GM19372 (cell line): ENCODE data around the gene C6orf52.
"Not testable (repeated sequence)": the region's sequence is repeated elsewhere in the genome, so short reads cannot be mapped to it uniquely, and the experiment has no call there.

Source experiments
- ATAC-seq: cut with Tn5 transposase; IDR thresholded peaks from one replicate; pipeline ENCODE4 v1.9.1; 2021; ENCODE audit warnings: mild to moderate bottlenecking, low read depth, moderate library complexity; ENCODE audit not compliant: unreplicated experiment

C6orf52 gene

DNA sequence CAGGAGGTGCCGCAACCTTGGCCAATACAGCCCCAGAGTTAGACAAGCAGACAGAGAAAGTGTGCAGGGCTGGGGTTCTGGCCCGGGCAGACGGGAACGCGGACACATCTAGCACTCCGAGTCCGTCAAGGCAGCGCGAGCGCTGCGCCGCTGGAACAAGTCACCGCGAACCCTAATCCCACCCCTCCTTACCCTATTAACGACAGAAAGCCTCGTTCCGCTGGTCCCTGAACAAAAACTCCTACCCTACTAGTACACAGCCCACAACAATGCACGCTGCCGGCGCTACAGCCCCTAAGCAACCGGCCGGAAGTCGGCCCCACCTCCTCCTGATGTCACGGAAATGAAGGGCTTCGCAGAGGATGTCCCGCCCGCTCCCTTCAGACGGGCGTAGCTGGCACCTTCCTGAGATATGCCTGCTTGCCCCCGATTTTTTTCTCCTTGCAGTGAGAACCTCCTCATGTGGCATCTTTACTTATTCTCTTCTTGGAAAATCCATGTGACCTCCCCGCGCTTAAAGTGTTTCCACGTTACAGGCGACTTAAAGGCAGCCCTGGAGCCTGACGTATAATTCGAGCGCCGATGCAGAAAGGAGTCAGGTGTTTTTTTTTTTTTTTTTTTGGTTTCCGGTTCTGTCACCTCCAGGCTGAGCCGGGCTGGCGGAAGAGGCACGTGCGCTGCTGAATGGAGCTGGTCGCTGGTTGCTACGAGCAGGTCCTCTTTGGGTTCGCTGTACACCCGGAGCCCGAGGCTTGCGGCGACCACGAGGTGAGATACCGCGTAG lies at the start of gene C6orf52, which contains the start of gene PAK1IP1:
Gene C6orf52 (minus strand): TSS at position 315 of the 784 bp plus-strand sequence. CDS start 7,066 bp downstream, outside the sequence.
Gene PAK1IP1 (plus strand): TSS at position 671 of the 784 bp plus-strand sequence. CDS start 14 bp downstream, at position 685.
- peak; percentile 99 for ATAC-seq

GRCh38 chr6:10743515-10743914 lies 49.1 kb upstream of the C6orf52 start:
- no peak for ATAC-seq

DNA sequence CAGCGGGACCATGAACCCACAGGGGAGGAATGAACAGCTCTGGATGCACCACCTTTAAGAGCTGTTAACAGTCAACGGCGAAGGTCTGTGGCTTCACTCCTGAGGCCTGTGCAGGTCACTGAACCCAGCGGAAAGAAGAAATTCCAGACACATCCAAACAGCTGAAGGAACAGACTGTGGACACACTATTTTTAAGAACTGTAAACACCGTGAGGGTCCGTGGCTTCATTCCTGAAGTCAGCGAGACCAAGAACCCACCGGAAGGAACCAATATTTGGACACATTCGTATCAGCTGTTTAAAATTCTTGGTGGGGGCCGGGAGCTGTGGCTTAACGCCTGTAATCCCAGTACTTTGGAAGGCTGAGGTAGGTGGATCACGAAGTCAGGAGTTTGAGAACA lies 47.8 kb upstream of the C6orf52 start:
- no peak for ATAC-seq

GRCh38 chr6:10741643-10742042 lies 47.2 kb upstream of the C6orf52 start:
- ATAC-seq: not testable (repeated sequence)

DNA sequence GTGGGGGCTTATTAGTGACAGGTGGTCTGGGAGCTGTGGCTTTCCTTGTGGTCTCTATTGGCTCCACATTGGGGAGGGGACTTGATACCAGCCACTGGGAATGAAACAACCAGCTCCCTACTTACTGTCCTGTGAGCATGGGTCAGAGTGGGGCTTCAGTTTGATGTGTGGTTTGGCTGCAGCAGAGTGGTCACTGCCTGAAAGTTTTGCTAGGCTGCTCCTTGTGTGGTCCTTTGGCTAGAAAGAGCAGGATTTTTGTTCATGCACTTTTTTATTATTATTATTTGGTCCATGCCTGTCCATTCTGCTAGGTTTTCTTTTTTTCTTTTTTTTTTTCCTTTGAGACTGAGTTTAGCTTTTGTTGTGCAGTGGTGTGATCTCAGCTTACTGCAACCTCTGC lies 45.6 kb upstream of the C6orf52 start:
- no peak for ATAC-seq

- no peak for ATAC-seq
Observed at GRCh38 chr6:10736731-10737130, 42.3 kb upstream of the C6orf52 start.

GRCh38 chr6:10733863-10734262 lies 39.4 kb upstream of the C6orf52 start:
- ATAC-seq: no peak

DNA sequence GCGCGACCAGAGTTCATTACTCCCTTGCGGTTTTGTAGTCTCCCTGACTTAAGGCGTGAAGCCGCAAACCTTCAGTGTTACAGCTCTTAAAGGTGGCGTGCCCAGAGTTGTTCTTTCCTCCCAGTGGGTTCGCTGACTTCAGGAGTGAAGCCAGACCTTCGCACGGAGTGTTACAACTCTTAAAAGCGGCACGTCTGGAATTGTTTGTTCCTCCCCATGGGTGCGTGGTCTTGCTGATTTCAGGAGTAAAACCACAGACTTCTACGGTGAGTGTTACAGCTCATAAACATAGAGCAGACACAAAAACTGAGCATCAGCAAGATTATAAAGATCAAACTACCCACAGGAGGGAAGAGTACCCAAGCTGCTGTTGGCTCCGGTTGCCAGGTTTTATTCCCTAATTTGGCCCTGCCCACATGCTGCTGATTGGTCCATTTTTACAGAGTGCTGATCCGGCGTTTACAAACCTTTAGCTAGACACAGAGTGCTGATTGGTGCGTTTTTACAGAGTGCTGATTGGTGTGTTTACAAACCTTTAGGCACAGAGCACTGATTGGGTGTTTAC lies 38.8 kb upstream of the C6orf52 start:
- no peak for ATAC-seq

- no peak for ATAC-seq
Observed at GRCh38 chr6:10730254-10730653, 35.8 kb upstream of the C6orf52 start.

- no peak for ATAC-seq
Observed at GRCh38 chr6:10725716-10726115, 31.3 kb upstream of the C6orf52 start.

DNA sequence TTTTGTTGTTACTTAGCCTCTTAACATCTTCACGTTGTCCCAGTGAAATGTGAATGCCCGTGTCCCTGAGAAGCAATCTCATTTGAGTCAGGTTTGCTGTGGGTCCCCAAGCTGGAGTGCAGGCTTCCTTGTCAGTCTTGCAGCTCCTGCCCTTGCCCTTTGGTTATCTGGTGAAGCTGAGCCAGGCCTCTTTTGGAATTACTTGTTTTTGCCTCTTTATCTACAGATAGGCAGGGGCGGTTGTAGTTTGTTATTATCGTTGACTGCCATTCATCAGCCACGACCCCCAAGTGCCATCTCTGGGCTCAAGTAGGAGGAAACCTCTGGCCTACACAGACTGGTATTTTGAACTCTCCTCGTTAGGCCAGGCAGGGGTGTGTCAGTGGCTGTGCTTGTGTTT lies 30.6 kb upstream of the C6orf52 start:
- no peak for ATAC-seq

- no peak for ATAC-seq
Observed at GRCh38 chr6:10723567-10723881, 29.1 kb upstream of the C6orf52 start.

GRCh38 chr6:10722820-10723566 lies 28.6 kb upstream of the C6orf52 start, which contains the start of gene TMEM14C:
TSS of gene TMEM14C (plus strand) at chr6:10723070. CDS start at chr6:10724614, 1,544 bp downstream.
- ATAC-seq: peak; percentile 91

DNA sequence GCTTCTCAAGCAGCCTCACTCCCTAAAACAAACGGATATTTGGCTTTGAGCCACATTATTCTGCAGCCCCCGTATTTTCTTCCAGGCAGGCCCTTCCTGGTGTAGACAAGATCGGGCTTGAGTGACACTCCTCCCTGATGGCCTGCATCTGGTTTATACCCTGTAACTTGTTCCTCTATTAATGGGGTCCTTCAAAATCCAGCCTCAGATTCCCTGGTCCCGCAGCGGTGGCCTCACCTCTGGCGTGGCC lies 28.1 kb upstream of the C6orf52 start:
- no peak for ATAC-seq

GRCh38 chr6:10721850-10722569 lies 27.6 kb upstream of the C6orf52 start:
- no peak for ATAC-seq

- not testable (repeated sequence) for ATAC-seq
Observed at GRCh38 chr6:10720960-10721849, 26.8 kb upstream of the C6orf52 start.

- peak; percentile 31 for ATAC-seq
Observed at GRCh38 chr6:10720265-10720959, 26.0 kb upstream of the C6orf52 start.

- no peak for ATAC-seq
Observed at GRCh38 chr6:10719964-10720264, 25.5 kb upstream of the C6orf52 start.

- no peak for ATAC-seq
Observed at GRCh38 chr6:10719296-10719963, 25.0 kb upstream of the C6orf52 start.
